CD4-positive, alpha-beta T cell treated with Interleukin-4 for 4 hours (primary cell): ENCODE data around the gene KRI1.

Experiments used
- DNase-seq: peaks from one replicate; pipeline ENCODE4 v3.0.0-alpha.2; 2020

KRI1 gene

GRCh38 chr19:10565567-10566407 is at the start of gene KRI1:
Gene KRI1, minus strand, starts transcription at chr19:10566010. Its CDS starts 11 bp downstream, at chr19:10565999.
- peak; percentile 98 for DNase-seq

- DNase-seq: no peak
These were observed 46.8 kb upstream of the KRI1 start for GRCh38 chr19:10612499-10613119.

- DNase-seq: no peak
These were observed 46.1 kb upstream of the KRI1 start for GRCh38 chr19:10611907-10612306.

- DNase-seq: peak; percentile 13
These were observed 38.7 kb upstream of the KRI1 start for GRCh38 chr19:10604460-10604980.

- peak; percentile 66 for DNase-seq
These were observed 38.2 kb upstream of the KRI1 start for GRCh38 chr19:10603873-10604459.

- peak; percentile 89 for DNase-seq
These were observed 37.5 kb upstream of the KRI1 start for GRCh38 chr19:10603084-10603872.

- DNase-seq: peak; percentile 81
These were observed 36.7 kb upstream of the KRI1 start for GRCh38 chr19:10602330-10603083.

- DNase-seq: no peak
These were observed 36.2 kb upstream of the KRI1 start for GRCh38 chr19:10601999-10602329.

GRCh38 chr19:10600149-10600548 is 34.3 kb upstream of the KRI1 start:
- DNase-seq: no peak

GRCh38 chr19:10593820-10594637 is 28.2 kb upstream of the KRI1 start:
- no peak for DNase-seq

- no peak for DNase-seq
These were observed 27.3 kb upstream of the KRI1 start for GRCh38 chr19:10593148-10593547.

- DNase-seq: no peak
These were observed 22.0 kb upstream of the KRI1 start for GRCh38 chr19:10587839-10588150.

GRCh38 chr19:10587022-10587838 is 21.4 kb upstream of the KRI1 start, which contains the start of gene AP1M2:
Gene AP1M2, minus strand, starts transcription at chr19:10587312. Its CDS starts 81 bp downstream, at chr19:10587231.
- DNase-seq: no peak

- DNase-seq: no peak
These were observed 20.6 kb upstream of the KRI1 start for GRCh38 chr19:10586396-10586795.

GRCh38 chr19:10583036-10583776 is 17.4 kb upstream of the KRI1 start:
- DNase-seq: no peak

GRCh38 chr19:10582091-10582490 is 16.3 kb upstream of the KRI1 start:
- no peak for DNase-seq

- DNase-seq: peak; percentile 87
These were observed 15.3 kb upstream of the KRI1 start for GRCh38 chr19:10580979-10581631.

GRCh38 chr19:10577951-10578350 is 12.1 kb upstream of the KRI1 start:
- DNase-seq: no peak
